Esophagus squamous epithelium (tissue), 5 donors: ENCODE measurements around the gene SECISBP2. TPM values are rescaled to one million over a fixed set of nuclear protein-coding genes. Genes with fewer than 3 reads are reported as not detected.

ENCODE experiments used
- DNase-seq: peaks from one replicate; lab custom pipeline; 2025; lab: John Stamatoyannopoulos, UW
- H3K27ac ChIP-seq, 4 donors: fragments of 200-600 bp; sonication (generic); one replicate each; pipeline ENCODE4 v1.5.1; 2016 to 2019; ENCODE audit warnings: mild to moderate bottlenecking in 1 of 4
- H3K27me3 ChIP-seq, 4 donors: fragments of 200-600 bp; sonication (generic); 1 replicate in 3 of 4; 2 replicates in 1 of 4; pipeline versions ENCODE4 v1.5.1 to v1.6.0; 2017 to 2021; ENCODE audit warnings: antibody characterized with exemption in 1 of 4
- H3K36me3 ChIP-seq, 3 donors: fragments of 200-600 bp; sonication (generic); one replicate each; pipeline ENCODE4 v1.5.1; 2016 to 2019
- H3K4me1 ChIP-seq, 3 donors: fragments of 200-600 bp; sonication (generic); one replicate each; pipeline ENCODE4 v1.5.1; 2017 to 2019
- H3K4me3 ChIP-seq, 4 donors: fragments of 200-600 bp; sonication (generic); 1 replicate in 3 of 4; 2 replicates in 1 of 4; pipeline ENCODE4 v1.5.1; 2016 to 2019; ENCODE audit warnings: mild to moderate bottlenecking in 2 of 4, moderate library complexity in 1 of 4
- H3K9me3 ChIP-seq, 3 donors: fragments of 200-600 bp; sonication (generic); one replicate each; pipeline ENCODE4 v1.5.1; 2016 to 2019
- POLR2A ChIP-seq, 4 donors: fragments of 450-650 bp; IDR thresholded peaks; one replicate each; pipeline ENCODE4 v1.6.1; 2017; ENCODE audit warnings: antibody characterized with exemption in 4 of 4, mild to moderate bottlenecking in 4 of 4, moderate library complexity in 3 of 4
- WGBS, 2 donors: methylation state at CpG; one replicate each; pipeline ENCODE4 v1.1.5; 2018; 5-methylcytosine and 5-hydroxymethylcytosine counted together
- intact Hi-C: fragments of 100-400 bp; cut with DNase I; formaldehyde crosslinking; loops from one replicate; pipeline ENCODE4 v1.15.0; 2022
- total RNA-seq, 4 donors: library from RNA; depleted of rRNA; stranded (reverse); fragments of >200 nt; gene quantifications; one replicate each; pipeline ENCODE4 v1.1.0, GENCODE V29; 2016
- TF ChIP-seq, protein P1 (sequence below), 6 experiments: fragments of 450-650 bp in 4 of 6; fragments of 200-600 bp in 2 of 6; sonication (generic) in 2 of 6; IDR thresholded peaks; one replicate each; pipeline ENCODE4 v1.5.1; 2016 to 2019; ENCODE audit warnings: antibody characterized with exemption in 6 of 6, mild to moderate bottlenecking in 4 of 6, moderate library complexity in 4 of 6
- donor health status: DM: yes; HTN: yes; CAD: no.

The SECISBP2 gene
- total RNA-seq, 4 donors from 2014 or later, result 23.1 to 50.9 (median 27.7) TPM

DNA sequence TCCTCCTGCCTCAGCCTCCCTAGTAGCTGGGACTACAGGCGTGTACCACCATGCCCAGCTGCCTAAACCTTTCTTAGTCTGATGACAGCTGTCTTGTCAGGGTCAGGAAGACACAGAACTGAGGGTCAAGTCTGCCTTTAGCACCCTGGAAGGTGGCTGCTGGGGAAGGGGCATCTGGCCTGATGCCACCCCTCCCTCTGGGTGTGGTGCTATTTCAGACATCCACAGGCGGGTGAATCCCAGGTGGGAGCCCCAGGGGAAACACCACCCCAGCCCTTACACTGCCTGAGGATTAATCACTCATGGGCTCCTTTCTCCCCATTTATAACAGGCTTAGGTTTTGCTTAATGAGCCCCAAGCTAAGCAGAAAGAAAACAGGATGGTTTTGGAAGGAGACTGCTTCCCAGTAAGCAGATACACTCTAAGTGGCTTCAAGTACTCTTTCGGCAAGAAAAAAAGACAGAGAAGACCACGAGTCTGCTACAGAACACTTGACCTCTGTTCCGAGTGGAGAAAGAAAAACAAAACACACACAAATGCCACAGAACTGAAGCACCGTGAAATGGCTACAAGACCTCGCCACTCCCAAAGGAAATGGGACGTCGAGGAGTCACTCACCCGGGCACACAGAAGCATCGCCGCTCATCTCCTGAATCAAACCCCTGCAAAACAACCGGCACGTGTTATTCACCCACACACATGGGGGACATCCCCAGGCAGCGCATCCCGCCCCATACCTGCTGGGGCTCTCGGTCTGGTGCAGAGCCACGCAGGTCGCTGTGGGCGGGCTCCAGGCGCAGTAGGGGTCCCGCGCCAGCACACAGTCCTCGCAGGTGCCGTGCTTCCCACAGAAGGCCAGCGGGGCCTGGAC, 62.4 kb downstream of the SECISBP2 start:
- Histone ChIP-seq H3K27me3 (no peaks in the 10 kb centered on the region), H3K4me1 (peaks cover 0 to under 1% (median 0%) of the 10 kb centered on the region in 3 donors), H3K4me3 (no peak overlapping the region), H3K36me3 (peaks cover 5 to 97% (median 15%) of the 10 kb centered on the region in 3 donors), H3K27ac (no peak overlapping the region), H3K9me3 (no peaks in the 10 kb centered on the region)
- whole genome bisulfite sequencing, 2 donors, result 86 to 90% methylated on average over 14 to 18 of the region's 26 CpGs
- no peak for DNase-seq
- intact Hi-C loops, result no loop called here
- TF ChIP-seq, protein P1, sequence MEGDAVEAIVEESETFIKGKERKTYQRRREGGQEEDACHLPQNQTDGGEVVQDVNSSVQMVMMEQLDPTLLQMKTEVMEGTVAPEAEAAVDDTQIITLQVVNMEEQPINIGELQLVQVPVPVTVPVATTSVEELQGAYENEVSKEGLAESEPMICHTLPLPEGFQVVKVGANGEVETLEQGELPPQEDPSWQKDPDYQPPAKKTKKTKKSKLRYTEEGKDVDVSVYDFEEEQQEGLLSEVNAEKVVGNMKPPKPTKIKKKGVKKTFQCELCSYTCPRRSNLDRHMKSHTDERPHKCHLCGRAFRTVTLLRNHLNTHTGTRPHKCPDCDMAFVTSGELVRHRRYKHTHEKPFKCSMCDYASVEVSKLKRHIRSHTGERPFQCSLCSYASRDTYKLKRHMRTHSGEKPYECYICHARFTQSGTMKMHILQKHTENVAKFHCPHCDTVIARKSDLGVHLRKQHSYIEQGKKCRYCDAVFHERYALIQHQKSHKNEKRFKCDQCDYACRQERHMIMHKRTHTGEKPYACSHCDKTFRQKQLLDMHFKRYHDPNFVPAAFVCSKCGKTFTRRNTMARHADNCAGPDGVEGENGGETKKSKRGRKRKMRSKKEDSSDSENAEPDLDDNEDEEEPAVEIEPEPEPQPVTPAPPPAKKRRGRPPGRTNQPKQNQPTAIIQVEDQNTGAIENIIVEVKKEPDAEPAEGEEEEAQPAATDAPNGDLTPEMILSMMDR (IDR thresholded peaks at IDR 0.05), result no peak
- no peak for TF ChIP-seq POLR2A (IDR thresholded peaks at IDR 0.05)

DNA sequence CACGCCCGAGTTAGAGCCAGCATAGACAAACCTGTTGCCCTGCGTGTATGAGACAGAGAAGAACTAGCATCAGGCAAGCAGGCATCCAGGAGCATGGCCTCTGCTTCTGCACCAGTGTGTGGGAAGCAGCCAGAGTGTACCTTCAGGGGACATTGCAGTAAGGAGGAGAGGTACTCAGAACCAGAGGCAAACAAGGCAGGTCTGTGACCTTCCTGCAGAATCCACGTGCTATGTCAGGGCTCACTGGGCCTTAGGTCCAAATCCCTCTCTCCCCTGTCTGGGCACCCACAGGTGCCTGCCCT, 63.0 kb downstream of the SECISBP2 start:
- TF ChIP-seq, protein P1 (IDR thresholded peaks at IDR 0.05), result no peak
- no peak for TF ChIP-seq POLR2A (IDR thresholded peaks at IDR 0.05)
- Histone ChIP-seq H3K36me3 (peaks cover 5 to 100% (median 16%) of the 10 kb centered on the region in 3 donors), H3K4me1 (peaks cover 0 to 6% (median under 1%) of the 10 kb centered on the region in 3 donors), H3K27ac (no peak overlapping the region), H3K4me3 (no peak overlapping the region), H3K27me3 (no peaks in the 10 kb centered on the region), H3K9me3 (no peaks in the 10 kb centered on the region)
- WGBS, 2 donors, result no CpG with 5 or more reads among the region's 4 CpGs
- intact Hi-C loops, result no loop called here
- no peak for DNase-seq

DNA sequence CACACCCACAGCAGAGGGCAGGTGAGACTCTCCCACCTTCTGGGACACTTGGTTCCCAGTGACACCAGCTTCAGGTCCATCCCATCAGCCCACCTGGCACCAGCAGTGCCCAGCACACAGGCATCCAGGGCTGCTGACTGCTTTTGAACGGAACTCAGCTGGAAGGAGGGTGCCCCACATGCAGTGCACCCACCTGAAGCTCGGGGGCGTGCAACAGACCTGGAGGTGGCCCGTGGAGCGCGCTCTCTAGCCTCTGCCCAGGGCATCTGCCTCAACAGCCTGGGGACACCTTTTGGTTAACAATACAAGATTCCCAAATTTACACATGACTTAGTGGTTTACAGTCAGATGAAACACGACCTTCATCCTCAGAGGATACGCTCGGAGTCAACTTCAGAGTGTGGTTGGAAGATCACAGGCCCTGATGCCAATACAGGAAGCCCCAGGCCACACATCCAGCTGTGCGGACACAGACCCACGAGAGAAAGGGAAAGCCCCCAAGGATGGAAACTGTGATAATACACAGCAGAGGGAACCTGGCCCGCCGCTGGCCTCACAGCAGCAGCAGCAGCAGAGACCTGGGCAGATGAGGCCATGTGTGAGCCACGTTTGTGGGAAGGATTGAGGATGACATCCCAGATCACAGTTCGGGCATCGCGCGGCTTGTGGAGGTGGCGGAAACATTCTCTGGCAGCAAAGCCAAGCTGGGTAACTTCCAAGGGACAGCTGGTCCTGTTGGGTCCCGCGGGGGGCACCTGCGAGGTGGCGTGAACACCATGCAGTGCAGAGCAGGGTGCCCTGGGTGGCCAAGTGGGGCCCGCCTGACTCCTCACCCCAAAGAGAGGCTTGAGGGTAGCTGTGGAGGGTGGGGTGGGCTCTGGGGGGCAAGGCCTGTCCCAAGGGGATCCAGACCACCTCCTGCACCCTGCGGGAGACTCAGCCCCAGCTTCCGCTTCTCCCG, 64.0 kb downstream of the SECISBP2 start:
- H3K4me3 ChIP-seq, result no peak overlapping the region
- no peaks in the 10 kb centered on the region for H3K9me3 ChIP-seq
- intact Hi-C loops, result no loop called here
- DNase-seq, result no peak
- H3K27ac ChIP-seq, result no peak overlapping the region
- peaks cover 0 to 100% (median 16%) of the 10 kb centered on the region in 3 donors for H3K36me3 ChIP-seq
- H3K27me3 ChIP-seq, result no peaks in the 10 kb centered on the region
- peaks cover 4 to 17% (median 8%) of the 10 kb centered on the region in 3 donors for H3K4me1 ChIP-seq
- WGBS, 2 donors, result 51 to 85% methylated on average over 6 to 14 of the region's 27 CpGs
- TF ChIP-seq, protein P1 (IDR thresholded peaks at IDR 0.05), result no peak
- no peak for TF ChIP-seq POLR2A (IDR thresholded peaks at IDR 0.05)

DNA sequence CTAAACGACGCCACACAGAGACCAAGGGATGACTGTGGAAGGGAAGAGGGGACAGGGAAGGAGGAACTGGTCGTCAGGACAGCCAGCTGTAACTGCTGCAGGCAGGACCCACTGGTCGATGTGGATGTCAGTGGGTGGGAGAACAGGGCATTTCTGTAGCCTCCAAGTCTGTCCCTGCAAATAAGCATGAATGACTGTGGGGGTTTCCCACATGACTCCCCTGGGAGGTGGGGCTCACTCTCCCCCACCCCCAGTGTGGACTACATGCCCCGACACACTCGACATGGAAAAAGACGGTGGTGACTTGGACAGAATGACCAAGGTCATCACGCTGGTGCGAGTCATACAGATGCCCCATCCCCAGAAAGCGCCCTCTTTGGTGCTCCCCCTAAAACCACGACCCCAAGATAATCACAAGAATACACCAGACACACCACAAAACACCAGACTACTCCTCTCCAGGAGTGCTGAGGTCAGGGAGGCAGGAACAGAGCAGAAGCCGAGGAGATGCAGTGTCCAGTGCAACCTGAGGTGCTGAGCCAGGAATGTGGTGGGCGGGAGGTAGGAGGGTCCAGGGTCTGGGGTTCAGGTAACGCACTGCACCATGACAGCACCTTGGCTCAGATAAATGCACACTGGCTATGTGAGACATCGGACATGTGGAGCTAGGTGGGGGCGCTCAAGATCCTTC, 64.9 kb downstream of the SECISBP2 start:
- Histone ChIP-seq H3K4me1 (peaks cover 7 to 25% (median 16%) of the 10 kb centered on the region in 3 donors), H3K36me3 (peaks cover 0 to 100% (median 16%) of the 10 kb centered on the region in 3 donors), H3K9me3 (no peaks in the 10 kb centered on the region), H3K27me3 (no peaks in the 10 kb centered on the region), H3K4me3 (no peak overlapping the region), H3K27ac (no peak overlapping the region)
- TF ChIP-seq, protein P1 (IDR thresholded peaks at IDR 0.05), result no peak
- no peak for TF ChIP-seq POLR2A (IDR thresholded peaks at IDR 0.05)
- intact Hi-C loops, result no loop called here
- DNase-seq, result no peak
- WGBS, 2 donors, result 76 to 78% methylated on average over 8 to 12 of the region's 16 CpGs
